AG04449 (cell line): ENCODE results near the gene NEDD8.
"Not testable (repeated sequence)": the region's sequence is repeated elsewhere in the genome, so short reads cannot be mapped to it uniquely, and the experiment has no call there.

Experiments
- CTCF ChIA-PET: fragments of 350-600 bp; formaldehyde crosslinking; extraction: SDS; loops from one replicate; lab custom pipeline; 2021; ENCODE audit warnings: antibody characterized with exemption; lab: Yijun Ruan, JAX
- POLR2A ChIA-PET: fragments of 400-600, 350-600 bp; formaldehyde crosslinking; extraction: SDS; loops from one replicate; lab custom pipeline; 2020; ENCODE audit warnings: antibody characterized with exemption, inconsistent platforms; lab: Yijun Ruan, JAX
- DNase-seq: peaks from one replicate; pipeline ENCODE4 v3.0.0-alpha.2; 2010; ENCODE audit warnings: low read depth, low spot score
- H3K4me3 ChIP-seq: 2 replicates; pipeline ENCODE4 v1.5.1; 2011; ENCODE audit warnings: low read depth, mild to moderate bottlenecking, control low read depth, low read length
- CTCF ChIP-seq: IDR thresholded peaks from one replicate; pipeline ENCODE4 v1.5.1; 2011; ENCODE audit warnings: mild to moderate bottlenecking, moderate library complexity, low read length, control low read depth, inconsistent platforms; ENCODE audit not compliant: insufficient read depth; ENCODE audit errors: missing control alignments

Gene NEDD8

DNA sequence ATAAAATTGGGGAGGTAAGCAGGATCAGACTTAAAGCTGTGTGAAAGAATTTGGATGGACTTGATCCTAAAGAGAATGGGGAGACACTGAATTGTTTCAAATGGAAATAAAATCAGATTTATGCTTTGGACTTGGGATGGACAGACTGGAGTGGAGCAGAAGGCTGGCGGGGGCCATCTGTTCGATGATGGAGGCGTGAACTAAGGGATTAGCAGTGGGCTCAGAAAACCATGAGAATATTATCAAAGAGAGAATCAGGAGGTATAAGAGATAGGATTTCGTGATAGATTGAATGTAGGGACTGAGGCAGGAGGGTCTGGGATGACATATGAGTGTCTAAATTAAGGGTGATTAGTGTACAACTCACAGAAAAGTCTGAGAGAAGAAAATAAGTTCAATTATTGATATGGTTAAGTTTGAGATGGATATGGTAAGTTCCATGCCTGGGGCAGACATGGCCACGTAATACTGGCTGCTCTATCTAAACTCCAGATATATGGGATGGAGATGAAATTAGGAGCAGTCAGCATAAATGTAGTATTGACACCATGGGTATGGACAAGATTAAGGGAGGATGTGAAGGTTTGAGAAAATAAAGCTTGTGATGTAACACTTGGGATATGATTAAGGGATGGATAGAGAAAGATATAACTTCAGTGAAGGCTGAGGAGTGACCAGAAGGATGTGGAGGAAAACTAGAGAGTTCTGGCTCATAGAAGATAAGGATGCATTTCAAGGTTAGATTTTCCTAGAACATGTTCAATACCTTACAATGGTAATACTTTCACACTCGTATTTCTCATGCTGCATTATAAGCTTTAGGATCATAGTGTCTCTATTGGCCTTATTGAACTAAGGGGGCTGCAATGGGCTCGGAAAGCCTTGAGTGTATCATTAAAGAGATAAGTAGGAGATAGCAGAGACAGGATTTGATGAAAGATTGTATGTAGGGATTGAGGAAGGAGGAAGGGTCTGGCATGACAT lies 27.7 kb downstream of the NEDD8 start:
- no peak for TF ChIP-seq CTCF
- no peak for DNase-seq
- CTCF ChIA-PET, result no interaction called here

GRCh38 chr14:24203249-24203886 lies 28.8 kb downstream of the NEDD8 start:
- not testable (repeated sequence) for H3K4me3 ChIP-seq, DNase-seq
- POLR2A ChIA-PET, result interaction anchor here (1.4 kb wide), 1 partner anchor 8 kb away, joined by 4 read pairs; the partner anchor contains the start of gene TM9SF1
- CTCF ChIA-PET, result interaction anchor here (1.4 kb wide), 1 partner anchor 94 kb away, joined by 6 read pairs; no protein-coding TSS in a partner anchor

More for the DNA sequence above, 27.7 kb downstream of the NEDD8 start:
- H3K4me3 ChIP-seq, result no peak overlapping the region
- POLR2A ChIA-PET, result interaction anchor here (0.5 kb wide), 1 partner anchor 96 kb away, joined by 3 read pairs; no protein-coding TSS in a partner anchor

DNA sequence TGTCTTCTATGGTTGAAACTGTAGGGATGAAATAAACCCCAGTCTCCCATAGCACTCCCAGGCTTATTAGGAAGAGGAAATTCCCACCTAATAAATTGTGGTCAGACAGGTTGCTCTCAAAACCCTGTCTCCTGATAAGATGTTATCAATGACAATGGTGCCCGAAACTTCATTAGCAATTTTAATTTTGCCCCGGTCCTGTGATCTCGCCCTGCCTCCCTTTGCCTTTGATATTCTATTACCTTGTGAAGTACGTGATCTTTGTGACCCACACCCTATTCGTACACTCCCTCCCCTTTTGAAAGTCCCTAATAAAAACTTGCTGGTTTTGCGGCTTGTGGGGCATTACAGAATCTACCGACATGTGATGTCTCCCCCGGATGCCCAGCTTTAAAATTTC lies 29.6 kb downstream of the NEDD8 start:
- POLR2A ChIA-PET, result interaction anchor here (1.4 kb wide), 1 partner anchor 8 kb away, joined by 4 read pairs; the partner anchor contains the start of gene TM9SF1
- not testable (repeated sequence) for H3K4me3 ChIP-seq, DNase-seq
- CTCF ChIA-PET, result interaction anchor here (1.4 kb wide), 1 partner anchor 95 kb away, joined by 6 read pairs; no protein-coding TSS in a partner anchor

DNA sequence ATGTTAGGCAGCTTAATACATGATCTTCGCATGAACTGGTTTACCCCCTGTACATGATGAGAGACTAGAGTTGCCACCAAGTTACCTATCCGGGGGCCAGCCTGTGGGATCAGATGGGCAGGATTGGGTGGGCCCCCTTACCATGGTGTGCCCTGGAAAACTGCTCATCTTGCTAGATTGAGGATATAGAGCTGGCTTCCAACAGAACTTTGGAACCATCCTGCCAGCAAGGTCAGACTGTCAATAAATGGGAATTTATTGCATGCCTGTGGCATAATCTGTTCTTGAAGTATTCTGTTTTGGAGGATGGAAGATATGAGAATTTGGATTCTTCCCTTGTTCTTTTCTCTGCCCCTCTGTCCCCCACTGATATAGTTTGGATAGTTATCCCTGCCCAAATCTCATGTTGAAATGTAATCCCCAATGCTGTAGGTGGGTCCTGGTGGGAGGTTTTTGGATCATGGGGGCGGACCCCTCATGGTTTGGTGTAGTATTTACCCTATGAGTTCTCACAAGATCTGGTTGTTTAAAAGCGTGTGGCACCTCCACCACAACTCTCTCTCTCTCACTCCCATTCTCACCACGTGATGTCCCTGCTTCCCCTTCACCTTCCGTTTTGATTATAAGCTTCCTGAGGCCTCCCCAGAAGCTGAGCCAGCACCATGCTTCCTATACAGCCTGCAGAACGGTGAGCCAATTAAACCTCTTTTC lies 33.2 kb downstream of the NEDD8 start:
- CTCF ChIA-PET, result interaction anchor here (1.1 to 1.6 kb wide), 2 partner anchors 38 to 109 kb away, joined by 4 read pairs; partner anchors contain the start of genes CIDEB and IRF9
- H3K4me3 ChIP-seq, result no peak overlapping the region
- DNase-seq, result no peak
- no peak for TF ChIP-seq CTCF
- POLR2A ChIA-PET, result no interaction called here

- POLR2A ChIA-PET, result no interaction called here
- no peak for TF ChIP-seq CTCF
- no peak for DNase-seq
- CTCF ChIA-PET, result interaction anchor here (1.9 to 2.2 kb wide), 2 partner anchors 36 to 139 kb away, joined by 7 to 9 read pairs; partner anchors contain the start of gene IRF9
- peak overlapping the region; percentile 3; the same call in 1 of the 2 replicates for H3K4me3 ChIP-seq
Measured at GRCh38 chr14:24197056-24197450, 35.1 kb downstream of the NEDD8 start.

DNA sequence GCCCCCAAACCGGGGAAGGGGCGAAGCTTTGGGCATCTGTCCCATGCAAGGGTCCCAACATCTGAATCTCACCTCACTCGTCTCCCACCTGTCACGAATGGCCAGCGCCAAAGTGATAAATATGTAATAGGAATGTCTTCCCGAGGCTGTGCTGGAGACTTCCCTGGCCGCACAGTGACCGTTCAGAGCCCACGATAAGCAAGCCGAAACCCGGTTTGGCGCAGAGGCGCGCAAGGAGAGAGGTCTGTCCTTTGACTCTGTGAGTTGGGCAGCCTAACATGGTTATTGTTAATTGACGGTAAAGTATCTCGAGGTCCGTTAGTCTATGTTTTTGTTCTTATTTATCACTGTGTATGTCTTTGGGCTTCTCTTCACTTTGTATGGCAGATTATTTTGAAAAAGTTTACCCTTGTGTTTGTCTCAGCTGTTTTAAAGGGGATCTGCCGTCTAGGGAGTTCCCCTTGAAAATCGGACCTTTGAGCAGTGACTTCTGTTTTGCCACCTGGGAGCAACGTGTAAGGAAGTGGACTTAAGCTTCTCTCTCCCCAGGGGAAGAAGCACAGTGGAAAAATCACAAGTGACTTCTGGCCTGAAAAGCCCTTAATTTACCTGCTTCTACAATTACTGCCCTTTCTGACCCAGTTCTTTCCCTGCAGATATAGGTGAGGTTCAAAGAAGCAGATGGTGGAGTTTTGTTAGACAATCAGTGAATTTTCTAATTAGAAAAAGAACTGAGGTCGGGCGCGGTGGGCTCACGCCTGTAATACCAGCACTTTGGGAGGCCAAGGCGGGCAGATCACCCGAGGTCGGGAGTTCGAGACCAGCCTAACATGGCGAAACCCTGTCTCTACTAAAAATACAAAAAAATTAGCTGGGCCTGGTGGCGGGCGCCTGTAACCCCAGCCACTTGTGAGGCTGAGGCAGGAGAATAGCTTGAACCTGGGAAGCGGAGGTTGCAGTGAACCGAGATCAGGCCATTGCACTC lies 35.8 kb downstream of the NEDD8 start:
- peak overlapping the region; percentile 92 for H3K4me3 ChIP-seq
- ChIA-PET CTCF (interaction anchor here (1.0 to 3.4 kb wide), 7 partner anchors 10 to 138 kb away, joined by 3 to 21 read pairs (median 6); partner anchors contain the start of genes DHRS1, IRF9, MDP1 and NOP9), POLR2A (interaction anchor here (0.8 to 2.4 kb wide), 10 partner anchors 10 to 101 kb away, joined by 3 to 26 read pairs (median 4); partner anchors contain the start of genes CHMP4A, DCAF11, GMPR2 and NEDD8)
- no peak for TF ChIP-seq CTCF
- no peak for DNase-seq
